GM21529 (cell line): ENCODE results near the gene ATP11A.

ENCODE experiments used
- ATAC-seq: cut with Tn5 transposase; IDR thresholded peaks from one replicate; pipeline ENCODE4 v1.9.1; 2021; ENCODE audit not compliant: unreplicated experiment

Gene ATP11A

DNA sequence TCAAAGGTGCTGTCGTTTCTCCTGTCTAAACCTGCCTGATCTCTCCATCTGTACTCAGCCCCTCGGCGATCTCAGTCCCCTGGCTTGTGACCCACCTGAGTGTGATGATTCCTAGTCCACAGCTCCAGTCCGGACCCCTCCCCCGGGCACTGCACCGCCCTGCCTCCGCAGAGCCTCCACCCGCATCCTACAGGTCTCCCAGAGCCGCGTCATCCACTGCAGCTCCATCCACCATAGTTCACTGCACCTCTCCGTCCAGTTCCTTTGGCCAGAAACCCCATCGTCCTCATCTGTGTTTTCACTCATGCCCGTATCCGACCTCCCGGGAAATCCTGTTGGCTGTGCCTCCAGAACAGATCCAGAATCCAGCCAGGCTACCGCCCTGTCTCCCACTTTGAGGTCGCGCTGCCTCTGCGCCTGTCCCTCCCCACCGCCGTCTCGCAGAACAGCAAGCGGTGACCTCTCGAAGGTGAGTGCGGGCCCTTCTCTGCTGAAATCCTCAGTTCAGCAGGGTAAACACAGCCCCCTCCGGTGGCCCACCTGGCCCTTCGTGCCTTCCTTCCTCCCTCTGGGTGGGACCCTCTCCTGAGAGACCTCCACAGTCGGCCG lies 227.3 kb downstream of the ATP11A start:
- ATAC-seq = no peak

- no peak for ATAC-seq
These were observed 227.9 kb downstream of the ATP11A start for GRCh38 chr13:112917737-112918136.

GRCh38 chr13:112918266-112918665 lies 228.4 kb downstream of the ATP11A start:
- ATAC-seq = no peak

GRCh38 chr13:112918746-112919145 lies 228.9 kb downstream of the ATP11A start:
- ATAC-seq = no peak

GRCh38 chr13:112923962-112924361 lies 234.1 kb downstream of the ATP11A start:
- no peak for ATAC-seq

DNA sequence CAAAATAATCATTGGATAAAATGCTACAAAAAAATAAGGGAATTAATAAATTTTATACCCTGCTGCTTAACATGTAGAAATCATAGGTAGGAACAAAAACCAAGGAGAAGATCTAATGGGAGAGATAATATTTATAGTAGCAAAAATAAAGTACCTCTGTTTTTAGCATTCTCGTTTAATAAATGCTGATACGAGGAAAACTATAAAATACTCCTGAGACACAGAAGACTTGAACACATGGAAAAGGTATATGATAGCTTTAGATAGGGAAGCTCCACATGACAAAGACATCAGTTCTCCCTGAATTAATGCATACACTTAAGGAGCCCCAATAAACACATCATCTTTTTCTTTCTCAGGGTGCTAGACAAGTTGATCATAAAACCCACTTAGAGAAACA lies 234.5 kb downstream of the ATP11A start:
- no peak for ATAC-seq

- no peak for ATAC-seq
These were observed 236.2 kb downstream of the ATP11A start for GRCh38 chr13:112926003-112926402.

- ATAC-seq = no peak
These were observed 237.2 kb downstream of the ATP11A start for GRCh38 chr13:112926993-112927392.

GRCh38 chr13:112928020-112928971 lies 238.5 kb downstream of the ATP11A start:
- no peak for ATAC-seq

GRCh38 chr13:112928972-112929782 lies 239.3 kb downstream of the ATP11A start:
- no peak for ATAC-seq

DNA sequence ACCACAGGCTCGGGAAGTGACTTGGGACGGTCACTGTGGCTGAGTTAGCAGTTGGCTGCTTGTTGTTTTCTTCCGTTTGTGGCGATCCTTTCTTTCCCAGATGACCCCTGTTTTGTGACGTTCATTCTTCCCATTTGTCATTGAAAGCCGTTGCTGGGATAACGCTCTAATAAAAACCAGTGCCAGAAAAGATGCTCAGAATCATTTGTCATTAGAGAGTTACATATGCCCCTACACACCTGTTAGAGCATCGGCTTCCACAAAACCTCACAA lies 239.9 kb downstream of the ATP11A start:
- no peak for ATAC-seq

GRCh38 chr13:112930192-112930591 lies 240.4 kb downstream of the ATP11A start:
- ATAC-seq = no peak

- no peak for ATAC-seq
These were observed 241.4 kb downstream of the ATP11A start for GRCh38 chr13:112931028-112931934.

DNA sequence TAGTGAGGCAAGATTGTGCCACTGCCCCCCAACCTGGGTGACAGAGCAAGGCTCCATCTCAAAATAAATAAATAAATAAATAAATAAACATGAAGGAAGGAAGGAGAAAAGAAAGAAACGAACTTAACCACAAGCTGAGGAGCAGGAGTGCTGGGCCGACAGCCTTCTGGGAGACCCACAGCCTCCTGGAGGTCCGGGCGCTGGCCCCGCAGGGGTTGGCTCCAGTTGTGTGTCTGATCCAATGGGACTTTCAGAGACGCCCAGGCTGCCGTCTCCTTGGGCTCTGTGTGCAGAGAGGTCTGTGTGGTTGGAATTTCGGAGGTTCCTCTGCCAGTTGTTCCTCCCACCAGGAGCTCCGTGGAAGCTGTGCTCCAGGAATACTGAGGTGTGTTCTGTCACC lies 243.1 kb downstream of the ATP11A start:
- no peak for ATAC-seq

GRCh38 chr13:112933649-112934048 lies 243.8 kb downstream of the ATP11A start:
- no peak for ATAC-seq

- ATAC-seq = no peak
These were observed 244.2 kb downstream of the ATP11A start for GRCh38 chr13:112934078-112934477.
